ENCODE measurements around the gene FDX2.

GRCh38 chr19:10334588-10335351 is 19.0 kb upstream of the FDX2 start:
- TF ChIP-seq SUZ12 (IDR thresholded peaks at IDR 0.05; ENCODE audit: extremely low read depth, insufficient read depth, insufficient read length) (no peak), ZNF274 (IDR thresholded peaks at IDR 0.05; ENCODE audit: low read depth, low read length) (no peak)

Data from NT2/D1 (cell line).